GM20000 (cell line): ENCODE data around the gene ATP13A3.

ENCODE experiments used
- DNase-seq: peaks from one replicate; pipeline ENCODE4 v3.0.0; 2012; ENCODE audit warnings: low spot score
- TF ChIP-seq, protein P1 (sequence below): IDR thresholded peaks from 2 replicates; pipeline ENCODE4 v1.5.1; 2012; ENCODE audit warnings: mild to moderate bottlenecking, control low read depth; ENCODE audit errors: extremely low read depth, missing control alignments

ATP13A3 gene

DNA sequence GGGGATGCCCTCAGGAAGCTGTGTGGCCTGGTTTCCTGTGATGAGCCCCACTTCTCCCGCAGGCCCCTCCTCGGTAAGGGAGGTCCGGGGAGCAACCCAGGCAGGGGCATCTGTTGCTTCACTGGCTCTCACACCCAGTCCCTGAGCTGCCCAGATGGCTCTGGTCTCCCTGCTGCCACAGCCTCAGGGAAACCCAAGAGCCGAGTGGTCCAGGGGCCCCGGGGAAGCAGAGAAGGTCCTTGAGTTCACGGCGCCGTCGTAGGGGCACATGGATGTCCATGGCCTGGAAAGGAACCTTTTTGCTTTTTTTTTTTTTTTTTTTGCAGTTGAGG is 103.9 kb downstream of the ATP13A3 start:
- TF ChIP-seq, protein P1, sequence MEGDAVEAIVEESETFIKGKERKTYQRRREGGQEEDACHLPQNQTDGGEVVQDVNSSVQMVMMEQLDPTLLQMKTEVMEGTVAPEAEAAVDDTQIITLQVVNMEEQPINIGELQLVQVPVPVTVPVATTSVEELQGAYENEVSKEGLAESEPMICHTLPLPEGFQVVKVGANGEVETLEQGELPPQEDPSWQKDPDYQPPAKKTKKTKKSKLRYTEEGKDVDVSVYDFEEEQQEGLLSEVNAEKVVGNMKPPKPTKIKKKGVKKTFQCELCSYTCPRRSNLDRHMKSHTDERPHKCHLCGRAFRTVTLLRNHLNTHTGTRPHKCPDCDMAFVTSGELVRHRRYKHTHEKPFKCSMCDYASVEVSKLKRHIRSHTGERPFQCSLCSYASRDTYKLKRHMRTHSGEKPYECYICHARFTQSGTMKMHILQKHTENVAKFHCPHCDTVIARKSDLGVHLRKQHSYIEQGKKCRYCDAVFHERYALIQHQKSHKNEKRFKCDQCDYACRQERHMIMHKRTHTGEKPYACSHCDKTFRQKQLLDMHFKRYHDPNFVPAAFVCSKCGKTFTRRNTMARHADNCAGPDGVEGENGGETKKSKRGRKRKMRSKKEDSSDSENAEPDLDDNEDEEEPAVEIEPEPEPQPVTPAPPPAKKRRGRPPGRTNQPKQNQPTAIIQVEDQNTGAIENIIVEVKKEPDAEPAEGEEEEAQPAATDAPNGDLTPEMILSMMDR: no peak
- DNase-seq: no peak

DNA sequence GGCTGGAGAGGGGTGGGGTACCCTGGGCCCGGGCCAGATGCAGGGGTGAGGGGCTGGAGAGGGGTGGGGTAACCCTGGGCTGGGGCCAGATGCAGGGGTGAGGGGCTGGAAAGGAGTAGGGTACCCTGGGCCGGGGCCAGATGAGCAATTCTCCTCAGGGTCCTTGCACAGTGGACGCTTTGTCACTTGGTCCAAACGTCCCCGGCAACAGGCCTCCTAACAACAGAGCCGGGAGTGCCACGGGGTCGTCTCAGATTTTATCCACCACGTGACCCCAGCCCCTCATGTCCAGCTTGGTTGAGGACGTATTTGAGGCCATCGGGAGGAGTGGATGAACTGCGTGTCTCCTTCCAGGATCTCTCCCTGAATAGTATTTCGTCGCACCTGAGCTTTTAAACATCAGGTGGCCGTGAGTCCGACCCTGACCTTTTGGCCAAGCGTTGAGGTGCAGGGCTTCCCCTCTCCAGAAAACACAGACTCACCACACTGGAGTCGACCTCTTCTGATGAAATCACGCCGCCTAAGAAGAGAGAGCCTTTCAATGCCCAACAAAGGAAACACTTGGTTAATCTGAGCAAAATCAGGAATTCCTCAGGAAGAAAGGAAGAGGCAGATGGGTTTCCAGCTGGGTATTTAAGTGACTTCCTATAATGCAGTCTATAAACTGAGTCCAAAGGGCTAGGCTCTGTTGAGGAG is 104.5 kb downstream of the ATP13A3 start:
- DNase-seq: no peak
- TF ChIP-seq, protein P1: no peak

DNA sequence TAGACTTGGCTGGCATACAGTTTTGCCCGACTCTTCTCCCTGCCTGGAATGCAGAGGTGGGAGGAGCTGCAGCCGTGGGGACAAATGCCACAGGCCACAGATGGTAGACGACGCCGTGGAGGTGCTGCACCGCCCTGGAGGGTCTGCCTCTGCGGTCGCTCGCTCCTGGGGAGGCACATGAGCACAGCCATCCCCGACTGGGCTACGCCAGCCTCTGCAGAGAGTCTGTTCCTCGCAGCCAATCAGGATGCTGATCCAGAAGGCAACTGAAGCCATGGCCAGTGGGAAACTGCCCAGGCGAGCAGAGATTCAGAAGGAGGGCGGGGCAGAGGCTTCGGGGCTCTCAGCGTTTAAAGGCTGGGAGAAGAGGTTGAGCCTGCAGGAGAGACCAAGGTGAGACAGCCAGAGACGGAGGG is 105.3 kb downstream of the ATP13A3 start:
- DNase-seq: no peak
- TF ChIP-seq, protein P1: no peak

DNA sequence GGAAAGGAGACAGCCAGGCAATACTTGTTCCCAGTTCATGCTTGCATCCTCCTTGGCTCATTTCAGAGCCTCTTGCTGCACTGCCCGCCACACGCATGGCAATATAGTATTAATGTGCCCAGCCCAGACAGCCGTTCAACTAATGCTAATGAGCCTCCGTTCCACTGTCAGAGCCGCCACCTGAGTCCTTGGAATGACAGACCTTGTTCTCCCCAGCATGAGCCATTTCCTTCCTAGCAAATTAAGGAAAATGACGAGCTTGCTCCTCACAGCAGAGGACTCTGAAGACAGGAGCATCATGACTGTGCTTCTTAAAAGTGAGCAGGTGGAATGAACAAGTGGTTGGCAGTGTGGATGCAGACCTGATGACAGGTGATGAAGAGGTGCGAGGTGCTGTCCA is 106.5 kb downstream of the ATP13A3 start:
- TF ChIP-seq, protein P1: no peak
- DNase-seq: no peak

DNA sequence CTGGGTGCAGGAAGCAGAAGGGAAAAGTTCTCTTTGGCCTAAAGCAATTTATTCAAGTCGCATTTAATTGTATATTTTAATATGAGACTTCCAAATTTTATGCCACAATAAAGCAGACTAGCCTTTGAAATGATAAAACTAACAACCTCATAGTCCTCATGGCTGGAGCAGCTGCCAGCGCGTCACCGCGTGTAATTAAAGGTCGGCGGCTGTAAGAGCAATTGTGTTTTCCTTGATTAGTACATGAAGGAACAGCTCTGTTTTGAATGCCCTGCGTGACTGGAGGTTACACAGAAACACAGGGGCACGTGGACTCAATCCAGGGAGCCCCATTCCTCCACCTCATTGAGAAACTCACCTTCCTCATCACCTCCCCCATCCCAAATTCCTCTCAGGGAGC is 107.2 kb downstream of the ATP13A3 start:
- DNase-seq: no peak
- TF ChIP-seq, protein P1: no peak

DNA sequence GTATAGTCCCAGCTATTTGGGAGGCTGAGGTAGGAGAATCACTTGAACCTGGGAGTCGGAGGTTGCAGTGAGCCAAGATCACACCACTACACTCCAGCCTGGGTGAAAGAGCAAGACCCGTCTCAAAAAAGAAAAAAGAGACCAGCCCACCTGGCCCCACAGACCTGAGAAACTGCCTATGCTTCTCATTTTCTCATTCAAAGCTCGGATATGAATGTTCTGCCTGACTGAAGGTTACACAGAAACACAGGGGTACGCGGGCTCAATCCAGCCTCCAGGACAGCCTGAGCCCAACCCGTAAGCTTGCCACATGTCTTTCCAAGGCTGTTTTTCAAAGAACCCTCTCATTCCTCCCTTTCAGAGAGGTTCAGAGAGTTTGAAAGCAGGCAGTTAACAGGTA is 107.6 kb downstream of the ATP13A3 start:
- DNase-seq: no peak
- TF ChIP-seq, protein P1: no peak

DNA sequence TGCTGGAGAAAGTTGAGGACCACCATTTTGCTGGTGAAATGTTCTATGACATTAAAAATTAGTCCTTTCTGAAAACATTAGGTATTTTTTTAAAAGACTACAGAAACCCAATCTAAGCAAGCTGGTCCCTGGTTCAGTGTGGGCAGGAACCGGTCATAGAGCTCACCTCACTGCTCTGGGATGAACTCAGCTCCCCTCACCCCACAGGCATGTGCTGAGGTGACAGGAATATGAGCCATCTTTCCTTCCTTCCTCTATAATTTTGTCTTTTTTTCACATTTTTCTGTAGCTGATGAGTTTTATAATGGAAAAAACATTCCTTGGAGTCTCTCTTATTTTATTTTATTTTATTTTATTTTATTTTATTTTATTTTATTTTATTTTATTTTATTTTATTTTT is 109.1 kb downstream of the ATP13A3 start:
- TF ChIP-seq, protein P1: no peak
- no peak for DNase-seq
